ENCODE results near the gene CCNT1. TPM values are rescaled to one million over a fixed set of nuclear protein-coding genes. Genes with fewer than 3 reads are reported as not detected.

The CCNT1 gene
- total RNA-seq, 2 experiments from 2014 or later: 30.9 to 59.1 TPM

GRCh38 chr12:48640854-48641253 is 75.7 kb downstream of the CCNT1 start:
- no peak overlapping the region for H3K4me2 ChIP-seq (ENCODE audit: low read length)
- H3K27ac ChIP-seq (ENCODE audit: low read depth, low read length, poor library complexity, severe bottlenecking): no peak overlapping the region
- H3K9me2 ChIP-seq (ENCODE audit: insufficient read depth, low read length): no peaks in the 10 kb centered on the region
- BruUV-seq (replicated peaks): no TSS peak
- no peaks in the 10 kb centered on the region for H4K20me1 ChIP-seq (ENCODE audit: insufficient read depth, low read length)
- CTCF ChIA-PET (ENCODE audit: unreplicated experiment): no interaction called here
- no peaks in the 10 kb centered on the region for H3K4me1 ChIP-seq (ENCODE audit: insufficient read depth, low read length, poor library complexity, severe bottlenecking)
- DNase-seq (ENCODE audit: low spot score): no peak
- no peak overlapping the region for H2AFZ ChIP-seq (ENCODE audit: low read length)
- no peaks in the 10 kb centered on the region for H3K79me2 ChIP-seq (ENCODE audit: insufficient read depth, low read depth, low read length)
- TF ChIP-seq EZH2phosphoT487 (IDR thresholded peaks at IDR 0.05; ENCODE audit: borderline replicate concordance, low read depth, low read length) (no peak), CTCF (conservative IDR thresholded peaks at IDR 0.05; ENCODE audit: low read length) (no peak)
- H3K4me3 ChIP-seq (ENCODE audit: low read depth, low read length, poor library complexity, severe bottlenecking): no peak overlapping the region
- H3K9me3 ChIP-seq (ENCODE audit: low read length): peaks cover 8% of the 10 kb centered on the region
- H3K36me3 ChIP-seq (ENCODE audit: insufficient read depth, low read length): peaks cover 30% of the 10 kb centered on the region
- POLR2A ChIA-PET: no interaction called here
- intact Hi-C loops (cut with micrococcal nuclease; ENCODE audit: unreplicated experiment): no loop called here

- POLR2A ChIA-PET: no interaction called here
Measured at GRCh38 chr12:48640428-48640827, 76.1 kb downstream of the CCNT1 start.

More at GRCh38 chr12:48640428-48640827, 76.1 kb downstream of the CCNT1 start:
- peaks cover 8% of the 10 kb centered on the region for H3K9me3 ChIP-seq (ENCODE audit: low read length)
- H3K4me2 ChIP-seq (ENCODE audit: low read length): no peak overlapping the region
- no peak overlapping the region for H2AFZ ChIP-seq (ENCODE audit: low read length)
- no peaks in the 10 kb centered on the region for H3K4me1 ChIP-seq (ENCODE audit: insufficient read depth, low read length, poor library complexity, severe bottlenecking)
- TF ChIP-seq EZH2phosphoT487 (IDR thresholded peaks at IDR 0.05; ENCODE audit: borderline replicate concordance, low read depth, low read length) (no peak), CTCF (conservative IDR thresholded peaks at IDR 0.05; ENCODE audit: low read length) (no peak)
- no peaks in the 10 kb centered on the region for H3K9me2 ChIP-seq (ENCODE audit: insufficient read depth, low read length)
- CTCF ChIA-PET (ENCODE audit: unreplicated experiment): no interaction called here
- peaks cover 27% of the 10 kb centered on the region for H3K36me3 ChIP-seq (ENCODE audit: insufficient read depth, low read length)
- H3K4me3 ChIP-seq (ENCODE audit: low read depth, low read length, poor library complexity, severe bottlenecking): no peak overlapping the region
- no peak overlapping the region for H3K27ac ChIP-seq (ENCODE audit: low read depth, low read length, poor library complexity, severe bottlenecking)
- H3K79me2 ChIP-seq (ENCODE audit: insufficient read depth, low read depth, low read length): no peaks in the 10 kb centered on the region
- BruUV-seq (replicated peaks): no TSS peak
- intact Hi-C loops (cut with micrococcal nuclease; ENCODE audit: unreplicated experiment): no loop called here
- H4K20me1 ChIP-seq (ENCODE audit: insufficient read depth, low read length): no peaks in the 10 kb centered on the region
- DNase-seq (ENCODE audit: low spot score): no peak

Small RNA genes lying within 50 kb of the gene (microRNA-seq; reads per million reads assigned to microRNA genes)
- 8.3 reads per million, percentile 8 among the genes with 10 or more reads in this experiment for gene MIR1291 (ENCODE audit: borderline replicate concordance)

Small RNA genes lying within 50 kb of the gene (small RNA-seq; reads per million reads assigned to genes)
- gene MIR1291: not detected
- gene SNORA2A: 4.6 reads per million, percentile 90 among the genes with 10 or more reads in this experiment
- 3.3 reads per million, percentile 87 among the genes with 10 or more reads in this experiment for gene SNORA2B
- 0.42 reads per million for gene SNORA2C

Other genes with a start within 250 kb of the CCNT1 start
- not detected in 2 replicates for gene ANP32D, start 244.1 kb downstream of the CCNT1 start, total RNA-seq (2014; rRNA removed; shearing (Covaris generic))
- not detected in 2 replicates for gene ANP32D, start 244.1 kb downstream of the CCNT1 start, total RNA-seq (2022)
- not detected in 2 replicates for gene C12orf54, start 234.2 kb downstream of the CCNT1 start, total RNA-seq (2014; rRNA removed; shearing (Covaris generic))
- gene C12orf54, start 234.2 kb downstream of the CCNT1 start, total RNA-seq (2022): not detected in 2 replicates
- gene OR8S1, start 191.1 kb downstream of the CCNT1 start, total RNA-seq (2014; rRNA removed; shearing (Covaris generic)): not detected in 2 replicates
- gene OR8S1, start 191.1 kb downstream of the CCNT1 start, total RNA-seq (2022): not detected in 2 replicates
- not detected in 2 replicates for gene LALBA, start 146.7 kb downstream of the CCNT1 start, total RNA-seq (2014; rRNA removed; shearing (Covaris generic))
- gene LALBA, start 146.7 kb downstream of the CCNT1 start, total RNA-seq (2022): not detected in 2 replicates
- 47.1 and 58.5 TPM in 2 replicates for gene KANSL2, start 34.5 kb downstream of the CCNT1 start, total RNA-seq (2014; rRNA removed; shearing (Covaris generic))
- 52.5 and 52.7 TPM in 2 replicates for gene KANSL2, start 34.5 kb downstream of the CCNT1 start, total RNA-seq (2022)
- gene ADCY6, start 72.4 kb upstream of the CCNT1 start, total RNA-seq (2014; rRNA removed; shearing (Covaris generic)): not detected in 2 replicates
- not detected in 2 replicates for gene ADCY6, start 72.4 kb upstream of the CCNT1 start, total RNA-seq (2022)
- gene CACNB3, start 101.8 kb upstream of the CCNT1 start, total RNA-seq (2014; rRNA removed; shearing (Covaris generic)): 5.6 and 5.9 TPM in 2 replicates
- 20.6 and 23.0 TPM in 2 replicates for gene CACNB3, start 101.8 kb upstream of the CCNT1 start, total RNA-seq (2022)
- 91.1 and 101 TPM in 2 replicates for gene DDX23, start 135.5 kb upstream of the CCNT1 start, total RNA-seq (2014; rRNA removed; shearing (Covaris generic))
- 103 and 119 TPM in 2 replicates for gene DDX23, start 135.5 kb upstream of the CCNT1 start, total RNA-seq (2022)
- gene RND1, start 149.2 kb upstream of the CCNT1 start, total RNA-seq (2014; rRNA removed; shearing (Covaris generic)): 6.5 and 7.3 TPM in 2 replicates
- gene RND1, start 149.2 kb upstream of the CCNT1 start, total RNA-seq (2022): 12.7 and 13.9 TPM in 2 replicates
- 18.7 TPM in 2 replicates for gene FKBP11, start 208.8 kb upstream of the CCNT1 start, total RNA-seq (2014; rRNA removed; shearing (Covaris generic))
- 60.4 and 66.2 TPM in 2 replicates for gene FKBP11, start 208.8 kb upstream of the CCNT1 start, total RNA-seq (2022)
- 41.2 and 42.9 TPM in 2 replicates for gene ARF3, start 240.8 kb upstream of the CCNT1 start, total RNA-seq (2014; rRNA removed; shearing (Covaris generic))
- gene ARF3, start 240.8 kb upstream of the CCNT1 start, total RNA-seq (2022): 106 and 133 TPM in 2 replicates